C1 segment of cervical spinal cord (tissue), 14 donors: ENCODE measurements around the gene SYNE3.

Source experiments
- DNase-seq, 14 donors: peaks; one replicate each; lab custom pipeline; 2025; lab: John Stamatoyannopoulos, UW

SYNE3 gene

GRCh38 chr14:95474941-95475340, 41.5 kb downstream of the SYNE3 start:
- DNase-seq, result no peak

DNA sequence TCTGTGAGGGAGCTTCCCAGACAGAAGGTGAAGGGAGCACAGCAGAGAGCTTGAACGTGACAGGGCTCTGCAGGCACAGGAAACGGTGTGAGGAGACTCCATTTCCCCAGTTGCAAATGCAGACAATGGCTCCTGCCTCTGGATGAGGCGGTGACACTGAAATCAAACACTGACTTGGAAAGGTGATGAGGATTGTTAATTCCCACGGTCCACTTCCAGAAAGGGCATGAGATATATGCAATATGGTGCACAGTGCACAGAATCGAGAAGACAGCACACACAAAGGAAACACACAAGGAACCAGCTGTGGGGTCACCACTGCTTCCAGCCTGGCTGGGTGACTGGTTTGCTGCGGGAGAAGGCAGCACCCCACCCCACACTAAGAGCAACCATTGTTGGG, 42.0 kb downstream of the SYNE3 start:
- DNase-seq, result no peak

- peak in 1 of 14 donors; percentile 6 for DNase-seq
Measured at GRCh38 chr14:95472819-95473251, 43.6 kb downstream of the SYNE3 start.

DNA sequence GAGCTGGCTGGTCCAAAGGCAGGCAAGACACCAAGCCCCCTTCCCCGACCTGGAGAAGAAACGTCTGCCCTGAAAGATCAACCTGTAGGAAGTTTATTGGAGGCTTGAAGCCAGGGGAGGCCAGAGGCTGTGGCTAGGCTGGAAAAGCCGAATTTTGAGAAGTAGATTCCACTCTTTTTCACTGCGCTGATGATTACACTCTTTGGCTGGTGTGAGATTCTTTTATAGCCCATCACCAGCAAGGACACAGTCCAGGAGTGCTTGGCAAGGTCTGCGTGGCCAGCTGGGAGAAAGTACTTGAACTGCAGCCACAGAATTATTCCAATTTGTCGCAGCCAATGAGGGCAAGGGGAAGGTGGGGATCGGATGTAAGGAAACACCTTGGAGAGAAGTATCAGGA, 45.0 kb downstream of the SYNE3 start:
- DNase-seq, result peak in 1 of 14 donors; percentile 44

DNA sequence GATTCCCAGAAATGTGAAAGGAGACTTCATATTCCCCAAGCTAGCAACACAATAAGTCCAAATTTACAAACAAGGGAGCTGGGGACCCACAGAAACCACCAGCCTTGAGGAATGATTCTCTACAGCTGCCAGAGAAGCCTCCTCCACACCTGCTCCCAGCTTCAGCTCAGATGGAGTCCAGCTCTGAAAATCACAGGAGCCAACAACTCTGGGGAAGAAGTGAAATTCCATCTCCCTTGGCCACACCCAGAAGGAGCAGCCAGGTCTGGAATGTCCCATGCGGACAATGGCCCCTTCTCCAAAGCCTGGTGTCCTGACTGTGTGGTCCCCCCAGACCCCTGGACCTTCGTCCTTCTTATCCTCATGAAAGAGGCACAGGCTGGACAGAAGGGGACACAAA, 45.4 kb downstream of the SYNE3 start:
- DNase-seq, result no peak

DNA sequence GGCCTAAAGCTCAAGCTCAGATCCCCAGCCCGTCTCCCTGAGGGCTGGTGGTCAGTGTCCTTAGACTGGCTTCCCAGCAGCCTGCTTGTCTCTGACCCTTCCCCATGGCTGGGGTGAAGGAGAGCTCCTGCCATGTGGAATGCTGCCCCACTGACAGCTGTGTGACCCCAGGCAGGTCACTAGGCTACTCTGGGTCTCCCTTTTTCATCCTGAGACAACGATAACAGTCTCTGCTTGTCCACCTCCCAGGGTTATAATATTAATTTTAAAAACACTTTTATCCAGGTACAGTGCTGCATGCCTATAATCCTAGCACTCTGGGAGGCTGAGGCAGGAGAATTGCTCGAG, 47.3 kb downstream of the SYNE3 start:
- DNase-seq, result no peak

DNA sequence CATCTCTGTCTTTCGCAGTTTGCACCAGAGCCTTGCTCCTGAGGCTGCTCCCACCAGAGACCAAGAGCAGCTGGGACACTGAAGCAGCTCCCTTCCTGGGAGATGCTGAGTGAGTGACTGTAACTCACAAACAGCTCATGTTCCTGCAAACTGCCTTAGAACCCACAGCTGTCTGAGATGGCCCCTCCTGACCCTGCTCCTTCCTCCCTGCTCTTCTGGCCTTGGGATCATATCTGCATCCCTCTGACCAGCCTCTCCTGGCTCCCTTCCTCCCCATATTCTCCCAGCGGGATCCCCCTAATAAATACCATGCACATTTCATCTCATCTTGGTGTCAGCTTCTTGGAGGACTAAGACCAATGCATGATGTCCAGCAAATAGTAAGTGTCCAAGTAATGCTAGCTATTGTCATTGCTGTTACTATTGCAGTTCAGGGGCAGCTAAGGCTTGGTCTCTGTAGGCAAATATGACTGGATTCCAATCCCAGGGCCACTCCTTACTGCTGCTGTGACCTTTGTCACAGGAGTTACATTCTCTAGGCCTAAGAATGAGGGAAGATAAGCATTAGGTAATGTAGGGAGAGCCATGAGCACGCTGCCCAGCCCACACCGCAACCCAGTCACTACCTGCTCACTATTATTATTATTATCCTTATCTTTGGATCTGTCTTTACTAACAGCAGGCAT, 47.9 kb downstream of the SYNE3 start:
- DNase-seq, result no peak

DNA sequence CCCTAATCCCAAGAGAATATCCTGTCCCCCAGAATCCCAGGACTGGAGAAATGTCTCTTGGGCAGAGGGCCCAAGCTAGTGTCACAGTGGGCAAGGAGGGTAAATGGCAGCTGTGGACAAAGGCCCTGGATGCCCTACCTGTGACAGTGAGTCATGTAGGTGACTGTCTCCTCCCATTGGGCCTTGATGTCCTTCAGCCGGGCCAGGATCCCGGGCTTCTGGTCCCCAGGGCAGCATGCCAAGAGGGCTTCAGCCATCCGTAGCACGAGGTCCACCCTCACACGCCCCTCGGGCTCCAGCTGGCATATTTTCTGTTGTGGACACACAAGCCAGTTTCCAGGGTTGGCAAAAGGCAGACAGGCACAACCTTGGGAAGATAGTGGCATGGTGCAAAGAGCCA, 48.8 kb downstream of the SYNE3 start:
- DNase-seq, result no peak

- DNase-seq, result no peak
Measured at GRCh38 chr14:95467232-95467631, 49.2 kb downstream of the SYNE3 start.
